Hematopoietic multipotent progenitor cell treated with erythropoietin and hydrocortisone succinate and interleukin-3 and kit ligand, for 4 days (in vitro differentiated cells): ENCODE data around the gene NEK5.
A peak's percentile ranks its signal among the peaks of the same experiment; 100 is the strongest.
"Not testable (repeated sequence)": the region's sequence is repeated elsewhere in the genome, so short reads cannot be mapped to it uniquely, and the experiment has no call there.

Experiments used
- DNase-seq: peaks from one replicate; pipeline ENCODE4 v3.0.0-alpha.2; 2015

The NEK5 gene

GRCh38 chr13:52137489-52137888 lies 8.6 kb upstream of the NEK5 start:
- no peak for DNase-seq

DNA sequence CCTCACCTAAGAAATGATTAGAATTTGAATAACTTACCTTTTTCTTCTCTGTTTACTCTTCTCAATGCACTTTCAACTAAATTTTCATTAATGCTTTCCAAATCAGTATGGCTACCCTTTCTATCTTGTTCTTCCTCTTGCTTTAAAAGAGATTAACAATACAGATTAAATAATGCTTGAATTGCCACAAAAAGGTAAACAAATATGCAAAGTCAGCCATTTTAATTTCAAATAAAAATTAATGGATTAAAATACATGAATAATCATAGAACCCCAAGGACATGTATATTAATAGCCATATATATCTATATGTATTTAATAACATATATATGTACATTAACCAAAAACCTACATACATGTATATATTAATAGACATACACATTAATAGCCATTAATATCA lies 7.9 kb upstream of the NEK5 start:
- DNase-seq, result no peak

DNA sequence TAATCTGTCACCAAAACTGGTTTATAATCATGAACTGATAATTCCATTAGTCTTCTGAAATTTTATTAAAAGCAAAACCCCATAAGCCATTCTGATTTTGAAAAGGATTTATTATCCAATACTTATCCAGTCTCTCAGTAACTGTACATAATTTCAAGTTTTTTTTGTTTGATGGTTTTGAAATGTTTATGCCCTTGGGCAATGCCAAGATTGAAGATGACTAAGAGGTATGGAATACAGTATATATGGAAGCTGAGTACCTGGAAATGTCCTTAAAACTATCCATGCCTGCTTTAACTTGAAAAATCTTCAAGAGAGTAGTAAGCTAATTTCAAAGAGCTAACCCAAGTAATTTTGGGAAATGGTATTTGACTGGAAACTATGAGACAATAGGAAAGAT lies 1.8 kb upstream of the NEK5 start:
- DNase-seq, result no peak

- DNase-seq, result peak; percentile 82
Measured at GRCh38 chr13:52127783-52128702, 830 bp downstream of the NEK5 start.

GRCh38 chr13:52127378-52127777 lies 1.5 kb downstream of the NEK5 start:
- no peak for DNase-seq

DNA sequence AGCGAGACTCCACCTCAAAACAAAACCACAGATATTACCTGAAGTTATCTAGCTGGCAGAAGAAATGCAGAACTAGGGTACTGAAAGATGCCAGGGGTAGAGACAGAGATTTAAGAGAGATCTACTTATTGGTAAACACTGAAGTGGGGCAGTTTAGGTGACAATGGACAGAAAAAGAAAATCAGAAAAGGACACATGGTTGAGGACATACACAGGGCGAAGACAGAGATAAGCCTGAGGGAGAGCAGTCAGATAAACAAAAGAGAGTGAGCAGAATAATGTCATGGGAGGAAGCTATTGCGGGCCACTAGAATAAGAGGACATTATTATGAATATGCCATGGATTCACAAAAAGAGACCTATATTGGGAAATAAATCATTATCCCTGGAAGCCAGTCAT lies 3.3 kb downstream of the NEK5 start:
- DNase-seq, result peak; percentile 46

GRCh38 chr13:52118595-52118994 lies 10.3 kb downstream of the NEK5 start:
- DNase-seq, result no peak

DNA sequence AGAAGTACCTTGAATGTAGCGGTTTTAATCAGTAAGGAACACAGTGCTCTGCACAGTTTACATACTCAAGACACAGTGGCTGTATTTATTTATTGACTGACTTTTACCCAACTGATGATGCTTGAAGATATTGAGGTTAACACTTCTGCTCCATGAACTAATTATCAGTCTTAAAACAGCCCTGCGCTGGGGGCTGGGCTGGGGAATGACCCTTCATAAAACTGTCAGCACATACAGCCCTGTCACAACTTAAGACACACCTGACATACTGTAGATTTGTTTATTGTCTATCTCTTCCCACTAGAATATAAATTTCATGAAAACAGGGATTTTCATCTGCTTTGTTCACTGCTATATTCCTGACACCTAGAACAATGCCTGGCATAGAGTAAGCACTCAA lies 10.8 kb downstream of the NEK5 start:
- DNase-seq, result no peak

GRCh38 chr13:52112591-52112990 lies 16.3 kb downstream of the NEK5 start:
- no peak for DNase-seq

- no peak for DNase-seq
Measured at GRCh38 chr13:52109116-52109670, 19.7 kb downstream of the NEK5 start.

DNA sequence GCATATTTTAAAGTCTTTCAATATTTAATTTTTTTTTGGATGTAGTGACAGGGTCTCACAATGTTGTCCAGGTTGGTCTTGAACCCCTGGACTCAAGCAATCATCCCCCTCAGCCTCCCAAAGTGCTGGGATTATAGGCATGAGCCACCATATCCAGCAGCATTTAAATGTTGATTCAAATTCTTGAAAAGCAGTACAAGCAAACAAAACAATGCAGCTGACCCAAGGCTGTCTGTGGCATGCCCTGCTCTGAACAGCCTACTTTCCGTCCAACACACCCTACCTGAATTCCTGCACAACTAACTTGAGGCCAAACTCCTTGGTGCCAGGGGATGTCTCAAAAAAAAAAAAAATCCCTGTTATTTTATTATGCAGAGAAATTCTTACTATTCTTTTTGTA lies 23.0 kb downstream of the NEK5 start:
- no peak for DNase-seq

DNA sequence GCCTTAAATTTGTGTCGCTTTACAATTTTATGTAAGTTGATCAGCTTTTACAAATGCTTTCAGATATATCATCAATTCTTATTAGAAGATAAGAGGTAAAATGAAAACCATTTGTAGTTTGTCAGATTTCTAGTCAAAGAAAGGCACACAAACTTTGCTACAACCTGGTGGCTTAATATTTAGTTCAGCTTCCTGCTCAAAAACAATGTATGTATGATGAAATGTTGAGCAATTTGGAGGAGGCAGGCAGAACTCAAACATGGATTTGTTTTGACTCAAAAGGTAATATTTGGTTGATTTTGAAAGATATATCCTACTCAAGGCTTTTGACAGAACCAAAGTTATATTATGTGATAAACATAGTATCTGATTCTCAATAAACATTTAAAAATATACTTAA lies 24.2 kb downstream of the NEK5 start:
- DNase-seq, result peak; percentile 10

DNA sequence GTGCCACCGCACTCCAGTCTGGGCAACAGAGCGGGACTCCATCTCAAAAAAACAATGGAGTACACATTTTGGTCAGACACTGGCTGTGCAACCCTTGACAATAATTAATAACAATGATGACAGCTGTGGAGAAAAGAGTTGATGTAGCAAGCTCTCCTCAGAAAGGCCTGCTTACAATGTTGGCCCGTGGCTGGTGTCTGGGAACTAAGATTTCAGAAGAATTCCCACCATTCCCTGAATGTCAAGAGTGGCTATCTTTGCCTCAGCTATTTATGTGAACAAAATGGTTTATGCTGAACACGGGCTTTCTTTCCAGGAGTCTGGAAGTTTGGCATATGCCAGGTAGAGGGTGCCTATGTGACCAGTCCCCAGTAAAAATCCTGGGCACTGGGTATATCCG lies 25.5 kb downstream of the NEK5 start:
- no peak for DNase-seq

DNA sequence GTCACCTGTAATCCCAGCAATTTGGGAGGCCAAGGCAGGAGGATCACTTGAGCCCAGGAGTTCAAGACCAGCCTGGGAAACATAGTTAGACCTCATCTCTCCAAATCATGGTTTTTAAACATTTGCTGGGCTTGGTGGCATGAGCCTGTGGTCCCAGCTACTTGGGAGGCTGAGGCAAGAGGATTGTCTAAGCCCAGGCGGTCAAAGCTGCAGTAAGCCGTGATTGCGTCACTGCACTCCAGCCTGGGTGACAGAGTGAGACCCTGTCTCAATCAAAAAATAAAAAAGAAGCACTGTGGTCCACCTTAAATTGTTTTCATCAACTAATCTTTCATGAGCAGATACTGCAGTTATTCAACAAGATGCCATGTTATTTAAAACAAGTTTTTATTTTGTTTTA lies 26.4 kb downstream of the NEK5 start:
- DNase-seq, result not testable (repeated sequence)

- no peak for DNase-seq
Measured at GRCh38 chr13:52097197-52097596, 31.7 kb downstream of the NEK5 start.

DNA sequence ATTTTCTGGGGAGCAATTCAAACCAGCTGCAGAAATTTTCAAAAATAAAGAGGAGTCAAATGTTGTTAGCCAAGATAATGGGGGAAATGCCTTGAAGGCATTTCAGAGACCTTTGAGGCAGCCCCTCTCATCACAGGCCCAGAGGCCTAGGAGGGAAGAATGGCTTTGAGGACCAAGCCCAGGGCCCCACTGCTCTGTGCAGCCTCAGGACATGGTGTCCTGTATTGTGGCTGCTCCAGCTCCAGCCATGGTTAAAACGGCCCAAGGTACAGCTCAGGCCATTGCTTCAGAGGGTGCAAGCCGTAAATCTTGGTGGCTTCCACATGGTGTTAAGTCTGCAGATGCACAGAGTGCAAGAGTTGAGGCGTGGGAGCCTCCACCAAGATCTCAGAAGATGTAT lies 32.1 kb downstream of the NEK5 start:
- no peak for DNase-seq

GRCh38 chr13:52096062-52096461 lies 32.8 kb downstream of the NEK5 start:
- no peak for DNase-seq

GRCh38 chr13:52092087-52092486 lies 36.8 kb downstream of the NEK5 start:
- DNase-seq, result no peak

DNA sequence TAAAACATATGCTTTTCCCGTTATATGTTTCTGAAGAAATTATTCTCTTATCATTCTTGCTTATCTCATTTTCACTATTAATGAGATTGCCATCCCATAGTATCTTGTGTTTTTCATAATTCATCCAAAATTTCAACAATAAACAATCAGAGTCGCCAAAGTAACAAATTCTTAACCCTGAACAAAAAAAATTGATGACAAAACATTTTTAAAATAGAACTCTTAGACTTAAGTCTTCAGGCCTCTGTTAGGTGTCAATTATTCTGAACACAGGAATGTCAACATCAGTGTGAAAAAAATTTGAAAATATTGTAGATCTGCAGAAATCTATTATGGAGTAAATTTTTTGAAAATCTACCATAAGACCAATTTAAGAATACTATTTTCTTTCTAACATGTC lies 37.4 kb downstream of the NEK5 start:
- DNase-seq, result no peak

- no peak for DNase-seq
Measured at GRCh38 chr13:52085421-52085820, 43.5 kb downstream of the NEK5 start.

DNA sequence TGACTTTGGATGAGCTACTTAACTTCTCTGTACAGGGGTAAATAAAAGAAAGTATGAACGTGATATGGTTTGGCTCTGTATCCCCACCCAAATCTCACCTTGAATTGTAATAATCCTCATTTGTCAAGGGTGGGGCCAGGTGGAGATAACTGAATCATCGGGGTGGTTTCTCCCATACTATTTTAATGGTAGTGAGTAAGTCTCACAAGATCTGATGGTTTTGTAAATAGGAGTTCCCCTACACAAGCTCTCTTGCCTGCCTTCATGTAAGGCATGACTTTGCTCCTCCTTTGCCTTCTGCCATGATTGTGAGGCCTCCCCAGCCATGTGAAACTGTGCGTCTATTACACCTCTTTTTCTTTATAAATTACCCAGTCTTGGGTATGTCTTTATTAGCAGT lies 43.9 kb downstream of the NEK5 start:
- not testable (repeated sequence) for DNase-seq

- DNase-seq, result no peak
Measured at GRCh38 chr13:52082601-52083000, 46.3 kb downstream of the NEK5 start.

DNA sequence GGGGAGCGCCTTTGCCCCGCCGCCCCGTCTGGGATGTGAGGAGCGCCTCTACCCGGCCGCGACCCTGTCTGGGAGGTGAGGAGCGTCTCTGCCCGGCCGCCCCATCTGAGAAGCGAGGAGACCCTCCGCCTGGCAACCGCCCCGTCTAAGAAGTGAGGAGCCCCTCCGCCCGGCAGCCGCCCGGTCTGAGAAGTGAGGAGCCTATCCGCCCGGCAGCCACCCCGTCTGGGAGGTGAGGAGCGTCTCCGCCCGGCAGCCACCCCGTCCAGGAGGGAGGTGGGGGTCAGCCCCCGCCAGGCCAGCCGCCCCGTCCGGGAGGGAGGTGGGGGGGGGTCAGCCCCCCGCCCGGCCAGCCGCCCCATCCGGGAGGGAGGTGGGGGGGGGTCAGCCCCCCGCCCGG lies 49.0 kb downstream of the NEK5 start:
- DNase-seq, result not testable (repeated sequence)

DNA sequence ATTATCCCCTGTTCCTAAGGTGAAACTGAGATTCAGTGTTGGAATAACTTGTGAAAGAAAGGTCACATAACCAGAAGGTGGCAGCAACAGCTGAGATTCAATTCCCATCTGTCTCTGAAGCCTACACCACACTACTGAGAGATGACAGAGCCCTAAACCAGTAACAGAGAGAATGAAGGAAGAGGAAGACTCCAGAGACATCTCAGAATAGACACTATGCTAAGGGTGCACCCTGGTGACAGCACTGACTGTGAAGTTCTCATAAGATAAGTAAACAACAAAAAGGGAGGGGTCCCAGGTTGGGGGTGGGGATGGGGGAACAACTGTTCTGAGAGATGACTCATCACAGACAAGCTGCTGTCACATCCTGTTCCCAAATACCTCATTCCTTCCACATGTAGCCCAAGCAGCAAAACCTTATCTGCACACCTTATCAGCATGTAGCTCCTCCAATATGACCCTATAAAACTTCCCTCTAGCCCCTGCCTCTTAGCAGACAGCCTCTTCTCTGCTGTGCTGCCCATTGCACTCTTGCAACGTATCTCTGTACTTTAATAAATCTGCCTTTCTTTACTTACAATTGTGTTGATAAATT lies 57.8 kb downstream of the NEK5 start:
- DNase-seq, result peak; percentile 62
